Activated T-helper 1 cell treated with anti-CD3 and anti-CD28 coated beads, Interleukin-2, amount 50 U/mL, for 16 hours (primary cell): ENCODE data around the gene SEC16A.

Experiments
- DNase-seq, 2 donors: peaks; one replicate each; pipeline ENCODE4 v3.0.0-alpha.2; 2020; ENCODE audit warnings: low read depth in 1 of 2, low spot score in 1 of 2

The SEC16A gene

GRCh38 chr9:136519263-136520052 is 36.6 kb upstream of the SEC16A start:
- DNase-seq = no peak

- DNase-seq = no peak
Measured at GRCh38 chr9:136518623-136519022, 35.8 kb upstream of the SEC16A start.

GRCh38 chr9:136517950-136518349 is 35.1 kb upstream of the SEC16A start:
- no peak for DNase-seq

DNA sequence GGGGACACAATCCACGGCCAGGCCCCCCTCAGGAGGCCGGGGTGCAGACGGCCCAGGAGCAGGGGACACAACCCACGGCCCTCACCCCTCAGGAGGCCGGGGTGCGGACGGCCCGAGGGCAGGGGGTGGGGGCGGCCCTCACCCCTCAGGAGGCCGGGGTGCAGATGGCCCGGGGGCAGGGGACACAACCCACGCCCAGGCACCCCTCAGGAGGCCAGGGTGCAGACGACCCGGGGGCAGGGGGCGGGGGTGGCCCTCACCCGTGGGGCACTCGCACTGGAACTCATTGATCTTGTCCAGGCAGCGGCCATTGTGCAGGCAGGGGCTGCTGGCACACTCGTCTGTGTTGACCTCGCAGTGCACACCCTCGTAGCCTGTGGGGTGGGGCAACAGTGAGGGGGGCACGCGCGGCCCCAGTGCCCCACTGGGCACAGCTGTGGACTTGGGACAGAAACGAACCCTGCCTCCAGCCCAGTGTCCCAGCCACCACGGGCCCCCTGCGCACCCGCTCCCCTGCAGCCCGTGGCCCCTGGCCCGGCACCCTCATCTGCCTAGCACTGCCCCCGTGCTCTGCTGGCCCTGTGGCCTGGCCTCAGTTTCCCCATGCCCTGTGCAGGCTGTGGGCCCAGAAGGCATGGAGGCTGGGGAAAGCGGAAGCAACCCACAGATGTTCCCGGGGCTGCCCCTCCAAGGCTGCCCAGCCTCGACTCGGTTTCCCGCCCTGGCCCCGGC is 34.3 kb upstream of the SEC16A start:
- no peak for DNase-seq

GRCh38 chr9:136516191-136516654 is 33.4 kb upstream of the SEC16A start:
- no peak for DNase-seq

GRCh38 chr9:136515276-136515675 is 32.4 kb upstream of the SEC16A start:
- DNase-seq = no peak

- no peak for DNase-seq
Measured at GRCh38 chr9:136514022-136514714, 31.3 kb upstream of the SEC16A start.

DNA sequence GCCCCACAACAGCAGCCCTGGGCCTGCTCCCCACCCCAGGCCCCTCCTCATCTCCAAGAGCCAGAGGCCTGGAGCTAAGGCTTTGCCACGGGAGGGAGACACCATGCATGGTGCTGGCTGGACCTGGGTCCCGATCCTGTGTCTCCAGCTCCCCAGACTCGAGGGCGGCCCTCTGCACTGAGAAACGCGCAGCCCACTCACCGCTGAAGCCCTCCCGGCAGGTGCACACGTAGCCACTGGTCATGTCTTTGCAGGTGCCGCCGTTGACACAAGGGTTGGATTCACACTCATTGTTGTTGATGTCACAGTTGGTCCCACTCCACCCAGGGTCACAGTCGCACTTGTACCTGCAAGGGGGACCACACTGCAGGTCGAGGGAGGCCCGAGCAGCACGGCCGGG is 30.4 kb upstream of the SEC16A start:
- no peak for DNase-seq

DNA sequence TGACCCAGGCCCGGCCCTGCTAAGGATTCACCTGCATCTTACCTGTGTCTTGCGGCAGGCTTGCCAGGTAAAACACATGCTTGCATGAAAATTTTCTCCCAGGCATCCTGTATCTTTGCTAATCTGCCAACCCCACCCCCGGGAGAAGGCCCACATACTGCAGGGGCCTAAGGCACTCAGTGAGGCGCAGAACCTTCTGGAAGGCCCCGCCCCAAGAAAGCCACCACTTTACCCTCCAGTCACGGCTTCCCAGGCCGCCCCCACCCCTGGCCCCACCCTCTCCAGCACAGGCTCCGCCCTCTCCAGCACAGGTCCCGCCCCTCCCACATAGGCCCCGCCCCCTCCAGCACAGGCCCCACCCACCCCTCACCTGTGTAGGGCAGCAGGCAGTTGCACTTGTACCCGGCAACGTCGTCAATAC is 29.8 kb upstream of the SEC16A start:
- no peak for DNase-seq

GRCh38 chr9:136511670-136512592 is 29.1 kb upstream of the SEC16A start:
- no peak for DNase-seq

DNA sequence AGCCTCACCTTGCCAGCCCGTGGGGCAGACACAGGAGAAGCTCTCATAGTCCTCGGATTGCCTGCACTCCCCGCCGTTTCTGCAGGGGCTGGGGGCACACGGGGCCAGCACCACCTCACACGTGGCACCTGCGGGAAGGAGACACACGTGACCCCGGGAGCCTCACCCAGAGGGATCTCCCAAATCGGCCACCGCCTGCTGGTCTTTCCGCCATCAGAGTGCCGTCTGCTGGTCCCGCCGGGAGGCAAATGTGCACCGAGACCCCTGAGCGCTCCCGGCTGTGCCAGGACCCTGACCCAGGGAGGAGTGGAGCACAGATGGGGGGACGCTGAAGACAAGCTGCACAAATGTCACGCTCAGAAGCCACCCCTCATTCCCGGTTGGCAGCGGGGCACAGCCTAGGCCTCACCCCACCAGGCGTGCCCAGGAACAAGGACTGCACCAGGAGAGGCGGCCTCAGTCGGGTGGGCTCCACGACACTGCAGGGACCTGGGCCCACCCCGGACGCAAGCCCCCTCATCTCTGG is 28.4 kb upstream of the SEC16A start:
- no peak for DNase-seq

- DNase-seq = no peak
Measured at GRCh38 chr9:136510561-136510960, 27.7 kb upstream of the SEC16A start.

GRCh38 chr9:136509549-136509948 is 26.7 kb upstream of the SEC16A start:
- DNase-seq = no peak

GRCh38 chr9:136508729-136509500 is 26.1 kb upstream of the SEC16A start:
- DNase-seq = no peak

DNA sequence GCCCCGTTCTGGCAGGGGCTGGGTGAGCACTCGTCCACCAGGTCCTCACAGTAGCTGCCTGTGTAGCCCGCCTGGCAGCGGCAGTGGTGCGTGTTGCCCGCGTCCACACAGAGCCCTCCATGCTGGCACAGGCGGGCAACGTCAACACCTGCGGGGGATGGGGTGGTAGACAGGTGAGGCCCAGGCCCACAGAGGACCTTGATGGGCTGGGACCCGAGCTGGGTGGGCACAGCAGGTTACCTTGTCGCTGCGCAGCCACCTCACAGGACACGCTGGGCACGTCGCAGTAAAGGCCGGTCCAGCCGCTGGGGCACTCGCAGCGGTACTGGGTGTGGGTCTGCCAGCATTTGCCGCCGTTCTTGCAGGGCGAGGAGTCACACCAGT is 25.1 kb upstream of the SEC16A start:
- no peak for DNase-seq

GRCh38 chr9:136507221-136507991 is 24.6 kb upstream of the SEC16A start:
- DNase-seq = no peak

GRCh38 chr9:136506425-136506824 is 23.6 kb upstream of the SEC16A start:
- DNase-seq = no peak

- no peak for DNase-seq
Measured at GRCh38 chr9:136505406-136506403, 22.9 kb upstream of the SEC16A start.
